A673 (cell line): ENCODE results near the gene MYCBPAP. TPM values are rescaled to one million over a fixed set of nuclear protein-coding genes. Genes with fewer than 3 reads are reported as not detected.
"Not testable (repeated sequence)": the region's sequence is repeated elsewhere in the genome, so short reads cannot be mapped to it uniquely, and the experiment has no call there.

Experiments
- BruUV-seq: library from RNA; stranded (reverse); fragments of 400-500 nt; replicated peaks from 2 replicates; lab custom pipeline; 2021; lab: Mats Ljungman, UMichigan
- CTCF ChIA-PET: fragments of 300-600 bp; sonication (Branson Sonifier 250); formaldehyde crosslinking; loops from one replicate; lab custom pipeline; 2022; ENCODE audit warnings: antibody characterized with exemption; lab: Charles Lee
- POLR2A ChIA-PET: fragments of 300-600 bp; sonication (Branson Sonifier 250); formaldehyde crosslinking; loops from one replicate; lab custom pipeline; 2022; ENCODE audit warnings: antibody characterized with exemption; ENCODE audit not compliant: low non-redundant PET; lab: Charles Lee
- DNase-seq: peaks from one replicate; pipeline ENCODE4 v3.0.0-alpha.2; 2015; ENCODE audit warnings: low spot score
- H3K27ac ChIP-seq: fragments of 200-600 bp; sonication (generic); 2 replicates; pipeline ENCODE4 v1.5.1; 2016; ENCODE audit warnings: mixed run types, low read depth, mild to moderate bottlenecking, mixed read lengths, antibody characterized with exemption, low read length; ENCODE audit not compliant: poor library complexity, severe bottlenecking
- H3K27me3 ChIP-seq: fragments of 200-600 bp; sonication (generic); replicated peaks from 2 replicates; pipeline ENCODE4 v1.6.1; 2017; ENCODE audit warnings: mixed run types, low read depth, mild to moderate bottlenecking, mixed read lengths, antibody characterized with exemption, low read length; ENCODE audit not compliant: insufficient read depth, poor library complexity
- H3K36me3 ChIP-seq: fragments of 200-600 bp; sonication (generic); 2 replicates; pipeline ENCODE4 v1.6.1; 2016; ENCODE audit warnings: mixed run types, mild to moderate bottlenecking, mixed read lengths, antibody characterized with exemption, low read length; ENCODE audit not compliant: insufficient read depth, poor library complexity, severe bottlenecking
- H3K4me1 ChIP-seq: fragments of 200-600 bp; sonication (generic); 2 replicates; pipeline ENCODE4 v1.6.1; 2017; ENCODE audit warnings: mixed run types, mild to moderate bottlenecking, mixed read lengths, antibody characterized with exemption, low read length; ENCODE audit not compliant: insufficient read depth, poor library complexity, severe bottlenecking
- H3K4me3 ChIP-seq: fragments of 200-600 bp; sonication (generic); 2 replicates; pipeline ENCODE4 v1.5.1; 2016; ENCODE audit warnings: low read depth, mixed run types, mild to moderate bottlenecking, mixed read lengths, low read length; ENCODE audit not compliant: poor library complexity, severe bottlenecking
- H3K9me3 ChIP-seq: fragments of 200-600 bp; sonication (generic); 2 replicates; pipeline ENCODE4 v1.6.1; 2016; ENCODE audit warnings: mixed run types, low read depth, mild to moderate bottlenecking, mixed read lengths, antibody characterized with exemption, low read length; ENCODE audit not compliant: poor library complexity, severe bottlenecking
- EZH2 ChIP-seq: fragments of 200-600 bp; sonication (generic); IDR thresholded peaks from 2 replicates; pipeline ENCODE4 v1.6.1; 2017; ENCODE audit warnings: borderline replicate concordance, low read depth, mild to moderate bottlenecking, mixed read lengths, antibody characterized with exemption, low read length; ENCODE audit not compliant: poor library complexity, severe bottlenecking
- intact Hi-C: fragments of 100-400 bp; cut with micrococcal nuclease; formaldehyde crosslinking; loops from one replicate; pipeline ENCODE4 v1.10.0; 2022; ENCODE audit not compliant: unreplicated experiment
- total RNA-seq: library from RNA; stranded (reverse); gene quantifications from 2 replicates; pipeline ENCODE4 v1.2.3, GENCODE V29; 2021
- TF ChIP-seq, protein P1 (sequence below): fragments of 300-800, 200-600 bp; sonication (generic); conservative IDR thresholded peaks from 2 replicates; pipeline ENCODE4 v1.5.1; 2017; ENCODE audit warnings: low read depth, mild to moderate bottlenecking, antibody characterized with exemption, low read length, moderate library complexity, mixed read lengths

The MYCBPAP gene
- total RNA-seq, 1 experiment from 2014 or later, result 0.92 TPM

- Histone ChIP-seq H3K27ac (no peak overlapping the region), H3K36me3 (no peaks in the 10 kb centered on the region), H3K27me3 (peaks cover 23% of the 10 kb centered on the region), H3K4me1 (peaks cover 11% of the 10 kb centered on the region), H3K4me3 (no peak overlapping the region), H3K9me3 (no peaks in the 10 kb centered on the region)
- no TSS peak for BruUV-seq
- CTCF ChIA-PET, result interaction anchor here (0.5 to 0.7 kb wide), 3 partner anchors 10 to 112 kb away, joined by 4 to 5 read pairs (median 4); no protein-coding TSS in a partner anchor
- TF ChIP-seq EZH2, result no peak
- TF ChIP-seq, protein P1, sequence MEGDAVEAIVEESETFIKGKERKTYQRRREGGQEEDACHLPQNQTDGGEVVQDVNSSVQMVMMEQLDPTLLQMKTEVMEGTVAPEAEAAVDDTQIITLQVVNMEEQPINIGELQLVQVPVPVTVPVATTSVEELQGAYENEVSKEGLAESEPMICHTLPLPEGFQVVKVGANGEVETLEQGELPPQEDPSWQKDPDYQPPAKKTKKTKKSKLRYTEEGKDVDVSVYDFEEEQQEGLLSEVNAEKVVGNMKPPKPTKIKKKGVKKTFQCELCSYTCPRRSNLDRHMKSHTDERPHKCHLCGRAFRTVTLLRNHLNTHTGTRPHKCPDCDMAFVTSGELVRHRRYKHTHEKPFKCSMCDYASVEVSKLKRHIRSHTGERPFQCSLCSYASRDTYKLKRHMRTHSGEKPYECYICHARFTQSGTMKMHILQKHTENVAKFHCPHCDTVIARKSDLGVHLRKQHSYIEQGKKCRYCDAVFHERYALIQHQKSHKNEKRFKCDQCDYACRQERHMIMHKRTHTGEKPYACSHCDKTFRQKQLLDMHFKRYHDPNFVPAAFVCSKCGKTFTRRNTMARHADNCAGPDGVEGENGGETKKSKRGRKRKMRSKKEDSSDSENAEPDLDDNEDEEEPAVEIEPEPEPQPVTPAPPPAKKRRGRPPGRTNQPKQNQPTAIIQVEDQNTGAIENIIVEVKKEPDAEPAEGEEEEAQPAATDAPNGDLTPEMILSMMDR, result no peak
- intact Hi-C loops, result loop anchor here (10.0 kb wide), 1 partner anchor 97 kb away; the partner anchor contains the start of genes EME1 and MRPL27
- DNase-seq, result no peak
- POLR2A ChIA-PET, result no interaction called here
Observed at GRCh38 chr17:50472286-50472685, 36.0 kb upstream of the MYCBPAP start.

DNA sequence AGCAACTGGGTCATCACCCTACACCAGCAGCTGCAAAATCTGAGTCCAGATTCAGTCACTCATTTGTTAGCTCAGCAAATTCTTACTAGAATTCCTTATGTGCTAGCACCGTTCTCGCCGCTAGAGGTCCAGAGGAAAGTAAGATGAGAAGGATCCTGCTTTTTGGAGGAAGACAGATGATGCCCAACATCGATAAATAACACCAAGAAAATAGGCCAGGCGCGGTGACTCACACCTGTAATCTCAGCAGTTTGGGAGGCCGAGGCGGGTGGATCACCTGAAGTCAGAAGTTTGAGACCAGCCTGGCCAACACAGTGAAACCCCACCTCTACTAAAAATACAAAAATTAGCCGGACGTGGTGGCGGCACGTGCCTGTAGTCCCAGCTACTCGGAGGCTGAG is 35.5 kb upstream of the MYCBPAP start:
- POLR2A ChIA-PET, H3K27ac ChIP-seq, H3K9me3 ChIP-seq, H3K36me3 ChIP-seq, H3K4me3 ChIP-seq, BruUV-seq, H3K4me1 ChIP-seq: not testable (repeated sequence)
- CTCF ChIA-PET, result interaction anchor here (0.5 to 0.7 kb wide), 3 partner anchors 10 to 111 kb away, joined by 4 to 5 read pairs (median 4); no protein-coding TSS in a partner anchor
- TF ChIP-seq, protein P1, result peak; percentile 53
- H3K27me3 ChIP-seq, result peaks cover 23% of the 10 kb centered on the region
- DNase-seq, result peak; percentile 45
- intact Hi-C loops, result loop anchor here (10.0 kb wide), 1 partner anchor 98 kb away; the partner anchor contains the start of genes EME1 and MRPL27

- no peak overlapping the region for H3K27ac ChIP-seq
- ChIA-PET CTCF (no interaction called here), POLR2A (no interaction called here)
- no TSS peak for BruUV-seq
- no peak overlapping the region for H3K4me3 ChIP-seq
- H3K27me3 ChIP-seq, result peaks cover 16% of the 10 kb centered on the region
- H3K9me3 ChIP-seq, result no peaks in the 10 kb centered on the region
- no peak for TF ChIP-seq EZH2
- TF ChIP-seq, protein P1, result no peak
- no peak for DNase-seq
- H3K36me3 ChIP-seq, result no peaks in the 10 kb centered on the region
- intact Hi-C loops, result loop anchor here (10.0 kb wide), 1 partner anchor 99 kb away; the partner anchor contains the start of genes EME1 and MRPL27
- peaks cover 2% of the 10 kb centered on the region for H3K4me1 ChIP-seq
Observed at GRCh38 chr17:50473901-50474300, 34.3 kb upstream of the MYCBPAP start.
